Measurements from ENCODE around the gene SAXO1. TPM values are rescaled to one million over a fixed set of nuclear protein-coding genes. Genes with fewer than 3 reads are reported as not detected.

The SAXO1 gene
- total RNA-seq, 1 experiment from 2014 or later, result not detected

- Histone ChIP-seq H4K20me1 (ENCODE audit: insufficient read depth) (no peaks in the 10 kb centered on the region), H2AFZ (no peak overlapping the region), H3K4me2 (no peak overlapping the region), H3K4me1 (replicated peaks; ENCODE audit: insufficient read depth) (no peaks in the 10 kb centered on the region), H3K79me2 (ENCODE audit: low read depth) (no peaks in the 10 kb centered on the region), H3K27ac (no peak overlapping the region), H3F3A (ENCODE audit: insufficient read depth, low read depth) (no peaks in the 10 kb centered on the region), H3K27me3 (ENCODE audit: insufficient read depth, low read depth) (peaks cover 22% of the 10 kb centered on the region), H3K9me2 (ENCODE audit: insufficient read depth) (no peaks in the 10 kb centered on the region), H3K4me3 (no peak overlapping the region), H3K9me3 (ENCODE audit: insufficient read depth, low read depth) (no peaks in the 10 kb centered on the region), H3K36me3 (ENCODE audit: low read depth) (no peaks in the 10 kb centered on the region)
- no peak for DNase-seq
- ChIA-PET POLR2A (ENCODE audit: unreplicated experiment) (no interaction called here), CTCF (no interaction called here)
- BruUV-seq (replicated peaks), result no TSS peak
- no peak for TF ChIP-seq CTCF (conservative IDR thresholded peaks at IDR 0.05)
- TF ChIP-seq EZH2 (IDR thresholded peaks at IDR 0.05; ENCODE audit: low read depth), result no peak
- intact Hi-C loops (cut with micrococcal nuclease; ENCODE audit: unreplicated experiment), result no loop called here
Measured at GRCh38 chr9:18981476-18982261, 51.3 kb downstream of the SAXO1 start.

- ChIA-PET POLR2A (ENCODE audit: unreplicated experiment) (no interaction called here), CTCF (no interaction called here)
- H3K4me1 ChIP-seq (replicated peaks; ENCODE audit: insufficient read depth), result no peaks in the 10 kb centered on the region
- no peak overlapping the region for H3K4me3 ChIP-seq
- intact Hi-C loops (cut with micrococcal nuclease; ENCODE audit: unreplicated experiment), result no loop called here
- H3K9me3 ChIP-seq (ENCODE audit: insufficient read depth, low read depth), result no peaks in the 10 kb centered on the region
- TF ChIP-seq EZH2 (IDR thresholded peaks at IDR 0.05; ENCODE audit: low read depth) (no peak), CTCF (conservative IDR thresholded peaks at IDR 0.05) (no peak)
- no peaks in the 10 kb centered on the region for H3K79me2 ChIP-seq (ENCODE audit: low read depth)
- H4K20me1 ChIP-seq (ENCODE audit: insufficient read depth), result no peaks in the 10 kb centered on the region
- no TSS peak for BruUV-seq (replicated peaks)
- no peaks in the 10 kb centered on the region for H3K36me3 ChIP-seq (ENCODE audit: low read depth)
- no peak for DNase-seq
- no peaks in the 10 kb centered on the region for H3F3A ChIP-seq (ENCODE audit: insufficient read depth, low read depth)
- H3K27me3 ChIP-seq (ENCODE audit: insufficient read depth, low read depth), result peaks cover 37% of the 10 kb centered on the region
- H3K4me2 ChIP-seq, result no peak overlapping the region
- H3K9me2 ChIP-seq (ENCODE audit: insufficient read depth), result no peaks in the 10 kb centered on the region
- H2AFZ ChIP-seq, result no peak overlapping the region
- no peak overlapping the region for H3K27ac ChIP-seq
Measured at GRCh38 chr9:18980189-18980588, 52.8 kb downstream of the SAXO1 start.

- H3F3A ChIP-seq (ENCODE audit: insufficient read depth, low read depth), result no peaks in the 10 kb centered on the region
- H3K4me1 ChIP-seq (replicated peaks; ENCODE audit: insufficient read depth), result no peaks in the 10 kb centered on the region
- no peaks in the 10 kb centered on the region for H3K9me3 ChIP-seq (ENCODE audit: insufficient read depth, low read depth)
- H4K20me1 ChIP-seq (ENCODE audit: insufficient read depth), result no peaks in the 10 kb centered on the region
- no peaks in the 10 kb centered on the region for H3K9me2 ChIP-seq (ENCODE audit: insufficient read depth)
- H3K4me3 ChIP-seq, result no peak overlapping the region
- no peak overlapping the region for H3K4me2 ChIP-seq
- H3K27ac ChIP-seq, result no peak overlapping the region
- TF ChIP-seq EZH2 (IDR thresholded peaks at IDR 0.05; ENCODE audit: low read depth) (no peak), CTCF (conservative IDR thresholded peaks at IDR 0.05) (no peak)
- no peak for DNase-seq
- BruUV-seq (replicated peaks), result no TSS peak
- ChIA-PET POLR2A (ENCODE audit: unreplicated experiment) (no interaction called here), CTCF (no interaction called here)
- H2AFZ ChIP-seq, result no peak overlapping the region
- intact Hi-C loops (cut with micrococcal nuclease; ENCODE audit: unreplicated experiment), result no loop called here
- no peaks in the 10 kb centered on the region for H3K79me2 ChIP-seq (ENCODE audit: low read depth)
- peaks cover 37% of the 10 kb centered on the region for H3K27me3 ChIP-seq (ENCODE audit: insufficient read depth, low read depth)
- H3K36me3 ChIP-seq (ENCODE audit: low read depth), result no peaks in the 10 kb centered on the region
Measured at GRCh38 chr9:18979367-18979766, 53.6 kb downstream of the SAXO1 start.
